ENCODE data around the gene LRP4.

The LRP4 gene

DNA sequence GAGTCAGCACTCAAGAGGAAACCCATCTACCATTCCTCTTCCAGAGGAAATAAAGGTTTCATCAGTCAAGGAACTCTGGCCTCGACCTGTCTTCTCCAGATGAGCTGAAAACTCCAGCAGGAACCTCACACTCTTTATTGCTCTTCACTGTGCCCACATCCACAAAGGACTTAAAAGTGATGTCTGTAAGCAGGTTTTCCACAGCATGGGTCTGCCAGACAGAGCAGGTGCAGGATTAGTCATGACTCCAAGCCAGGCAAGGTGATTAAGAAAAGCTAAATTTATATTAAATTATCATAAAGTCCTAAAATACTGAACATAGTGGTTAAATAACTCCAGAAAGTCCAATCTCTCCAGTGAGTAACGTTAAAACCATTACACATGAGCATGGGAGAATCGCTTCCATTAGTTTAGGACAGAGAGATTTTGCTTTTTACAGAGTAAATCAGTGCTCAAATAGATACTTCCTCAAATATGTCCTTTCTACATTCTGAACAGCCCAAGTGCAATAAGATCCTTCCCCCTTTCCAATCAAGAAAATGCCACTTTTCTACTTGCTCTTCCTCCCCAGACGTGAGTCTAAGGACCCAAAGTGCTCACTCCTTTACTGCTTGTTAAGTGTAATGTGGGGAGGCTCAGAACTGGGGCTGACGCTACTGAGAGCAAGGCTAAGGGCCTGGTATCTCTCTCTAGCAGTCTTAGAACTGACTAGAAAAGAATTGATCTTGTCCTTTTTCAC lies 61.6 kb downstream of the LRP4 start:
- no peak for TF ChIP-seq CTCF (conservative IDR thresholded peaks at IDR 0.05)
- H3K27ac ChIP-seq: no peak overlapping the region

GRCh38 chr11:46855863-46856262 lies 62.5 kb downstream of the LRP4 start:
- no peak overlapping the region for H3K27ac ChIP-seq
- TF ChIP-seq CTCF (conservative IDR thresholded peaks at IDR 0.05): no peak

DNA sequence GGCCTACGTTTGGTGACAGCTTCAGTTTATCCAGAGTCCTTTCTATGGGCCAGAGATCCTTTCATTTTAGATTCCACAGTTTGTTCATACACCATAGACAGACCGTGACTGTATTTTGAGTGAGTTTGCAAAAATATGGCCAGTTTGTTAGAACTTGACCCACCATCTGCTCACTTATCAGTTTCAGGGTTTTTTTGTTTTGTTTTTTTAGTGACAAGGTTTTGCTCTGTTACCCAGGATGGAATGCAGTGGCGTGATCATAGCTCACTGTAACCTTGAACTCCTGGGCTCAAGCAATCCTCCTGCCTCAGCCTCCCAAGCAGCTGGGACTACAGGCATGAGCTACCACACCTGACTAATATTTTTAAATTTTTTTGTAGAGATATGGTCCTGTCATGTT lies 63.2 kb downstream of the LRP4 start:
- no peak for TF ChIP-seq CTCF (conservative IDR thresholded peaks at IDR 0.05)
- no peak overlapping the region for H3K27ac ChIP-seq

- no peak for TF ChIP-seq CTCF (conservative IDR thresholded peaks at IDR 0.05)
- H3K27ac ChIP-seq: no peak overlapping the region
Observed at GRCh38 chr11:46850829-46851380, 67.4 kb downstream of the LRP4 start.

GRCh38 chr11:46849631-46850030 lies 68.7 kb downstream of the LRP4 start:
- TF ChIP-seq CTCF (conservative IDR thresholded peaks at IDR 0.05): no peak
- no peak overlapping the region for H3K27ac ChIP-seq

- TF ChIP-seq CTCF (conservative IDR thresholded peaks at IDR 0.05): no peak
- peak overlapping the region; percentile 76; the same call in 1 of the 2 replicates for H3K27ac ChIP-seq
Observed at GRCh38 chr11:46846510-46846830, 71.9 kb downstream of the LRP4 start.

- TF ChIP-seq CTCF (conservative IDR thresholded peaks at IDR 0.05): no peak
- peak within 1 kb of the TSS; percentile 76 for H3K27ac ChIP-seq
Observed at GRCh38 chr11:46845740-46846509, 72.4 kb downstream of the LRP4 start, which contains the start of gene CKAP5. CKAP5 (minus strand) TSS chr11:46846280; CDS start chr11:46821231, 25,049 bp downstream.
